Measurements from ENCODE around the gene MRGPRD. TPM values are rescaled to one million over a fixed set of nuclear protein-coding genes. Genes with fewer than 3 reads are reported as not detected.

MRGPRD gene
- total RNA-seq, 1 experiment from 2014 or later, result not detected

DNA sequence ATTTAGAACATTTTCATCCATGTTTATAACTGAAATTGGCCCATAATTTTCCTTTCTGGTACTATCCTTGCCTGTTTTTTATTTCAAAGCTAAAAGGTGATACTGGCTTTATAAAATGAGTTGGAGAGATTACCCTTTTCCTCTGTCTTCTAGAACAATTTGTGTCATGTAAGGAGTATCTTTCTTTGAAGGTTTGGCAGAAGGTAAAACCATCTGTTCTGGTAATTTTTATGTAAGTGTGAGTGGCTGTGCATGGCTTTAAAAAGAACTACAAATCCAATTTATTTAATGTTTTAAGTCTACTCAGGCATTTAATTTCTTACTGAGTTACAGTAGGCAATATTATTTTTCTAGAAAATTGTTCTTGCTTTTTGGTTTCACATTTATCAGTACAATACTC lies 7.7 kb upstream of the MRGPRD start:
- intact Hi-C loops (cut with micrococcal nuclease; ENCODE audit: unreplicated experiment), result no loop called here
- peaks cover 22% of the 10 kb centered on the region for H3K27me3 Mint-ChIP-seq (ENCODE audit: unreplicated experiment)
- BruUV-seq (replicated peaks), result no TSS peak
- TF ChIP-seq, protein P1, sequence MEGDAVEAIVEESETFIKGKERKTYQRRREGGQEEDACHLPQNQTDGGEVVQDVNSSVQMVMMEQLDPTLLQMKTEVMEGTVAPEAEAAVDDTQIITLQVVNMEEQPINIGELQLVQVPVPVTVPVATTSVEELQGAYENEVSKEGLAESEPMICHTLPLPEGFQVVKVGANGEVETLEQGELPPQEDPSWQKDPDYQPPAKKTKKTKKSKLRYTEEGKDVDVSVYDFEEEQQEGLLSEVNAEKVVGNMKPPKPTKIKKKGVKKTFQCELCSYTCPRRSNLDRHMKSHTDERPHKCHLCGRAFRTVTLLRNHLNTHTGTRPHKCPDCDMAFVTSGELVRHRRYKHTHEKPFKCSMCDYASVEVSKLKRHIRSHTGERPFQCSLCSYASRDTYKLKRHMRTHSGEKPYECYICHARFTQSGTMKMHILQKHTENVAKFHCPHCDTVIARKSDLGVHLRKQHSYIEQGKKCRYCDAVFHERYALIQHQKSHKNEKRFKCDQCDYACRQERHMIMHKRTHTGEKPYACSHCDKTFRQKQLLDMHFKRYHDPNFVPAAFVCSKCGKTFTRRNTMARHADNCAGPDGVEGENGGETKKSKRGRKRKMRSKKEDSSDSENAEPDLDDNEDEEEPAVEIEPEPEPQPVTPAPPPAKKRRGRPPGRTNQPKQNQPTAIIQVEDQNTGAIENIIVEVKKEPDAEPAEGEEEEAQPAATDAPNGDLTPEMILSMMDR (IDR thresholded peaks at IDR 0.05; ENCODE audit: unreplicated experiment), result no peak
- DNase-seq, result no peak
- CTCF ChIA-PET, result no interaction called here
- no peak overlapping the region for H3K27ac Mint-ChIP-seq (ENCODE audit: unreplicated experiment)
- no peaks in the 10 kb centered on the region for H3K4me1 Mint-ChIP-seq (ENCODE audit: low read depth, unreplicated experiment)
- no peaks in the 10 kb centered on the region for H3K36me3 Mint-ChIP-seq (ENCODE audit: insufficient read depth, unreplicated experiment)
- peaks cover 3% of the 10 kb centered on the region for H3K9me3 Mint-ChIP-seq (ENCODE audit: low read depth, unreplicated experiment)
- H3K4me3 Mint-ChIP-seq (ENCODE audit: low read depth, unreplicated experiment), result no peak overlapping the region

DNA sequence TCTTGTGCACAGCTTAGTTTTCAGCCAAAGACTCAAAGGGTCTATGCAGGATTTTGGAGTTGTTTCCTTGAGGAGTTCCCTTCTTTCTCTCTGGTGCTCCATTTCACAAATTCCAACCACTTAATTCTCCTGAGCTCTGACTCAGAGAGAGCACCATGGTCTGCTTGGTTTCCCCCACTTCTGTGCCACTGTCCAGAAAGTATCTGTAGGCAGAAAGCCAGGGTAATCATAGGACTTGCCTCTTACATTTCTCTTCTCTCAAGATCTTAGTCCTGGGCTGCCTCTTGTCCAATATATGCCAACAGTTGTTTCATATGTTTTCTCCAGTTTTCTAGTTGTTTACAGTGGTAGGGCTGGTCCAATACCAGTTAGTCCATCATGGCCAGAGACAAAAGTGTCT lies 6.4 kb upstream of the MRGPRD start:
- intact Hi-C loops (cut with micrococcal nuclease; ENCODE audit: unreplicated experiment), result no loop called here
- BruUV-seq (replicated peaks), result no TSS peak
- Mint-ChIP-seq H3K36me3 (ENCODE audit: insufficient read depth, unreplicated experiment) (no peaks in the 10 kb centered on the region), H3K4me1 (ENCODE audit: low read depth, unreplicated experiment) (no peaks in the 10 kb centered on the region), H3K27ac (ENCODE audit: unreplicated experiment) (no peak overlapping the region), H3K27me3 (ENCODE audit: unreplicated experiment) (peaks cover 20% of the 10 kb centered on the region), H3K4me3 (ENCODE audit: low read depth, unreplicated experiment) (no peak overlapping the region), H3K9me3 (ENCODE audit: low read depth, unreplicated experiment) (peaks cover 5% of the 10 kb centered on the region)
- DNase-seq, result no peak
- CTCF ChIA-PET, result no interaction called here
- TF ChIP-seq, protein P1 (IDR thresholded peaks at IDR 0.05; ENCODE audit: unreplicated experiment), result no peak

DNA sequence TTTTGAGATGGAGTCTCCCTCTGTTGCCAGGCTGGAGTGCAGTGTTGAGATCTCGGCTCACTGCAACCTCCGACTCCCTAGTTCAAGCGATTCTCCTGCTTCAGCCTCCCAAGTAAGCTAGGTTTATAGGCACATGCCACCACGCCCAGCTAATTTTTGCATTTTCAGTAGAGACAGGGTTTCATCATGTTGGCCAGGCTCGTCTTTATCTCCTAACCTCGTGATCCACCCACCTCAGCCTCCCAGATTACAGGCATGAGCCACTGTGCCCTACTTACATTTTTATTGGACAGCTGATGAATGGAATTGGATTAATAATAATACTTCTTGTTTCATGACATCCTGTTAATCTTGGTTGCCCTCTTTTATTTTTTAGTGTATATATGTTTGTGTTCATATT lies 3.0 kb upstream of the MRGPRD start:
- H3K27me3 Mint-ChIP-seq (ENCODE audit: unreplicated experiment), result peaks cover 41% of the 10 kb centered on the region
- H3K9me3 Mint-ChIP-seq (ENCODE audit: low read depth, unreplicated experiment), result peaks cover 6% of the 10 kb centered on the region
- no TSS peak for BruUV-seq (replicated peaks)
- no peaks in the 10 kb centered on the region for H3K36me3 Mint-ChIP-seq (ENCODE audit: insufficient read depth, unreplicated experiment)
- DNase-seq, result no peak
- CTCF ChIA-PET, result interaction anchor here (0.7 kb wide), 1 partner anchor 540 kb away, joined by 5 read pairs; no protein-coding TSS in a partner anchor
- TF ChIP-seq, protein P1 (IDR thresholded peaks at IDR 0.05; ENCODE audit: unreplicated experiment), result no peak
- H3K27ac Mint-ChIP-seq (ENCODE audit: unreplicated experiment), result no peak overlapping the region
- no peaks in the 10 kb centered on the region for H3K4me1 Mint-ChIP-seq (ENCODE audit: low read depth, unreplicated experiment)
- H3K4me3 Mint-ChIP-seq (ENCODE audit: low read depth, unreplicated experiment), result no peak overlapping the region
- intact Hi-C loops (cut with micrococcal nuclease; ENCODE audit: unreplicated experiment), result no loop called here

DNA sequence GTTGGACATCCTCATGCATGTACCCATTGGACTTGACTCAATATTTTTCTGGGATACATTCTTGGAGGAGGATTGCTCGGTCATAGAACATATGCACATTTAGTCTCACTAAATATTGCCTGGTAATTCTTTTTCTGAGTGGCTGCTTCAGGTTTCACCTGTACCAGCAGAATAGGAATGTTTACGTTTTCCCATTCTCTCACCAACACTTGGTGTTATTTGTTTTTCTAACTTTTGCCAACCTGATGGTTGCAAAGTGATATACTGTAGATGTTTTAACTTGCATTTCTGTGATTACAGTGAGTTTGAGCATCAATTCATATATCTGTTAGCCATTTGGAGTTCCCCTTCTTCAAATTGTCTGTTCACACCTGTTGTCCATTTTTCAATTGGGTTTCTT lies 1.3 kb upstream of the MRGPRD start:
- Mint-ChIP-seq H3K27me3 (ENCODE audit: unreplicated experiment) (peaks cover 49% of the 10 kb centered on the region), H3K9me3 (ENCODE audit: low read depth, unreplicated experiment) (peaks cover 6% of the 10 kb centered on the region), H3K4me3 (ENCODE audit: low read depth, unreplicated experiment) (no peak overlapping the region), H3K36me3 (ENCODE audit: insufficient read depth, unreplicated experiment) (no peaks in the 10 kb centered on the region), H3K4me1 (ENCODE audit: low read depth, unreplicated experiment) (no peaks in the 10 kb centered on the region), H3K27ac (ENCODE audit: unreplicated experiment) (no peak overlapping the region)
- CTCF ChIA-PET, result no interaction called here
- no peak for DNase-seq
- intact Hi-C loops (cut with micrococcal nuclease; ENCODE audit: unreplicated experiment), result no loop called here
- BruUV-seq (replicated peaks), result no TSS peak
- TF ChIP-seq, protein P1 (IDR thresholded peaks at IDR 0.05; ENCODE audit: unreplicated experiment), result no peak

All from Calu3 (cell line).